GM21447 (cell line): Measurements from ENCODE around the gene GPD1.

ENCODE experiments used
- ATAC-seq: cut with Tn5 transposase; IDR thresholded peaks from one replicate; pipeline ENCODE4 v1.9.1; 2021; ENCODE audit not compliant: unreplicated experiment

The GPD1 gene

GRCh38 chr12:50103767-50104321 lies at the start of gene GPD1:
Gene GPD1, plus strand, starts transcription at chr12:50104008. Its CDS starts 43 bp downstream, at chr12:50104051.
- ATAC-seq, result no peak

DNA sequence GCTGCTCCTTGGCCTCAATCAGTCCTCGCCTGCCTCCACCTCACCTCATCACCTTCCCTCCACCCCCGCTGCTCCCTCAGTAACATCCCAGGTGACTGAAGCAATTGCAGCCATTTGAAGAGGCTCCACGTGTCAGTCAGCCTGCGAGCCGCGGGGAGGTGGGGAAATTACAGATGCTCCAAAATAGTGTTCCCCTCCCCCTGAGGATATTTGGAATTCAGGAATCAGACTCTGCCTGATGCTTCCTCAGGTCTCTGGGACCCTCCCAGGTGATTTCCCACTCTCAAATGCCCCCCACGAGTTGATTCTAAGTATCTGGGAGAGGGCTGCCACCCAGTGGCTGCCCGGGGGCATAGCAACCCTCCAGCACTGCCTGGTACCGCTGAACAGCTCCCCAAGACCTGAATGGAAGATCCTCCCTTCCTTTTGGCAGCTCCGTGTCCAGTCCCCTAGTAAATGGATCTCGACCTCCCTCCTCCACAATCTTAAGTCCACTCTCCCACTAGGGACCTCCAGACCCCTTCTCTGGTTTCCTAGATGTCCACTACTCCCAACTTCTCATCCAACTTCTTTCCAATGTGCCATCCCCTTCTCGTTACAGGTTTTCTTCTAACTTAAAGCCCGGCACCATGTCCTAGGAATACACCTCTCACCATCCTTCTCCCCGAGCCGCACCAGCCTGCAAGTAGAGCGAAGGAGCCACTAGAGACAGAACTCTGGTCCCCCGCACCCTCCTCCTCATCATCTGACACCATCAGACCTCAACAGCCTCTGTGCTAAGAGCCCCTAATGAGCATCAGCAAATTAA lies 47.8 kb upstream of the GPD1 start:
- no peak for ATAC-seq

- ATAC-seq, result no peak
These were observed 47.2 kb upstream of the GPD1 start for GRCh38 chr12:50056639-50056976.

- no peak for ATAC-seq
These were observed 46.6 kb upstream of the GPD1 start, which contains the start of gene ASIC1 for GRCh38 chr12:50057000-50057841. Gene ASIC1, plus strand, starts transcription at chr12:50057596. Its CDS starts 1,171 bp downstream, at chr12:50058767.

- no peak for ATAC-seq
These were observed 45.7 kb upstream of the GPD1 start for GRCh38 chr12:50057896-50058670.

GRCh38 chr12:50058743-50059312 lies 45.0 kb upstream of the GPD1 start:
- no peak for ATAC-seq

DNA sequence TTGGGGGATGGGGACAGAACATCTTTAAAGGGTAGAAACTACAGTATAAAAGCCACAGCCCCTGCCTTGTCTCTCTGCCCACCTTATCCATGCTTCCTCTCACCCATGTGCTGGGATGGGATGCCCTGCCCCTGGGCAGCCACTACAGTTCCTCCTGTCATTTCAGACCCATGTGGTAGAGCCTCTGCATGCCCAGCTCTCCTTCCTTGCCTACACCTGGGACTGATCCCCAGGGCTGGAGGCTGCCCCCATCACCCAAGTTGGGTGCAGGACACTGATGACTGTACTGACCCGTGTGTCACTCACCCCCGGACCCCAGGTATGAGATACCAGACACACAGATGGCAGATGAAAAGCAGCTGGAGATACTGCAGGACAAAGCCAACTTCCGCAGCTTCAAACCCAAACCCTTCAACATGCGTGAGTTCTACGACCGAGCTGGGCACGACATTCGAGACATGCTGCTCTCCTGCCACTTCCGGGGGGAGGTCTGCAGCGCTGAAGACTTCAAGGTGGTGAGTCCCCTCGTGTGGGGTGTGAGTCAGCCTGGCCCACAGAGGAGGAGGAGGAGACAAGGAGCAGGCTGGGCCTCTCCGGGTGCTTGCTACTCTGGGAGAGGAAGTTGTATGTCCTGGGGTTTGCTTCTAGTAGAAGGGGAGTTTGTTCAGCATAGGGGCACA lies 44.2 kb upstream of the GPD1 start:
- no peak for ATAC-seq

DNA sequence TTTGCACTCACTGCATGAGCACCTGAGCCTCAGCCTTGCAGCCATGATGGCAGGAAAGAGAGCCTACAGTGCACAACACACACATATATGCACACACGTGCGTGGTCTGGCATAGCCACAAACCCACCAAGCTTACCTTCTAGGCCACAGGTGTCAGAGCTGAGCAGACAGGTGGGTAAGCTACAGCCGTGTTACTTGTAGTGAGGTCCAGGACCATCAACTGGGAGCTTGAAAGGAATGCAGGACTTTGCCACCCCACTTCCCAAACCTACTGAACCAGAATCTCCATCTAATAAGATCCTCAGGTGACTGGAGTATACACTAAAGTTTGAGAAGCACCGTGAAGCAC lies 43.7 kb upstream of the GPD1 start:
- ATAC-seq, result no peak

DNA sequence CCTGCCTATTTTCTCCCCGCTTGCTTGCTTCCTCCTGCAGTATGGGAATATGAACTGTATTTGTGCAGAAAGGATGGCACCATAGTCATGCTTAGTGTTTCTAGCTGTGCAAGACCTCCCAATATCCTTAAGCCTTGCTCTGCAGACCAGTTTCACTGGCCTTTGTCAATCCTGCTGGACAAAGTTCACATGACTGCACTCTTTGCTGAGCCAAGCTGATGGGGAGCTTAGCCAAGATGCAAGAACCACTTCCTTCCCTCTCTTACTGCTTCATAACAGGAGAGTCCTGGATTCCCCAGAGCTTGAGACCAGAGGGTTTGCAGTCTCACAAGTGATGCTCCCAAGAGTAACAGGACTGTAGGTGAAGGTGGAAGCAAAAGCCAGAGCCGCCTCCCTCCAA lies 42.6 kb upstream of the GPD1 start:
- ATAC-seq, result no peak

DNA sequence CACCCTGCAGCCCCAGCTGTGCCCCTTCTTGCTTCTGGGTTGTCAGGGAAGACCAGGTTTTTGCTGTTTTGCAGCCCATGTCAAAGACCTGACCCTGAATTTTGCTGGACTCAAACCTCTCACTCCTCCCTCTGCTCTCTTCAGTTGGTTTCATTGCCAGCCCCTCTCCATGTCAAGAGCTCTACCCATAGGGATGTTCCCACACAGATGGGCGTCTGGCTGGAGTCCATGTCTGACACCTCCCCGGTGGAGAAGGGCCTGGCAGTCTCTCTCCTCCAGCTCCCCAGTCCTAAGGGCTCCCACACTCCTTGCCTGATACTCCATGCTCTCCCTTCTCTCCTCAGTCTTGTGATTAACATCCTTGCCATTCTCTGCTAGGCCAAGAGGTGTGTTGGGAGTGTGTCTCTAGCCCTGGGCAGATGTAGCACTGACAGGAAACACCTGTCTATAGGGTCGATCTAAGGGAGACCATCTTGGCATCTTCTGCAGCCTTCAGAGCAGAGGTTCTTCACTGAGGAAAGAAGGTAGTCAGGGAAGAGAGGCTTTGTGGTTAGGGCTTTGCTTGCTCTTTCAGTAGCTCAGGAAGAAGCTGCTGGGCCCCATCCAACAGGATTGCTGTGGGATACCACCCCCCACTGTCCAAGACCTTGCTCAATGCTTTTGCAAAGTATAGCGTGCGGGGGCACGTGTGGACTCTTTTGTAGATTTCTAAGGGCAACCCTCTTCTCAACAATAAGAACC lies 41.7 kb upstream of the GPD1 start:
- ATAC-seq, result no peak

GRCh38 chr12:50062728-50063460 lies 40.9 kb upstream of the GPD1 start:
- no peak for ATAC-seq

DNA sequence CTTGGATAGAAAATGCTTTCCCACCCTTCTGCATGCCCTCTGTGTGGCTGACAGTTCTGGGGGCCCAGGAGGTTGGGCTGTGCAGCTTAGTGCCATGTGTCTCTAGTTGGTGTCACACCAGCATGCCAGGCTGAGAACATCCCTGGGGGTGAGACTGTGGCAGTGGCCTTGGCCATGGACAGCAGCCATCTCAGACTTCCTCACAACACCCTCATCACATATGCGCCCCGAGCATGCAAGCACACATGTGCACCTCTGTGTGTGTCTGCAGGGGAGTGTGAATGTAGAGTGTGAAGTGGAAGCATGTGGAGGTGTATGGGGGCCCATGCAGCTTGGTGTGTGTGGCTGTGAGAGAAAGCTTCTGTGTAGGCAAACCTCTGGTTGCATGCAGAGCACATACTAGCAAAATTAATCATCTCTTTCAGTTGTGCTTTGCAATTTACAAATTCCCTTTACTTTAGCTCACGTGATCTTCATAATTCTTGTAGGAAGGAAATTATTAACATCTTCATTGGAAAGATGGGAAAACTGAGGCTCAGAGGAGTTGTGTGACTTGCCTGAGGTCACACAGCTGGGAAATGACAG lies 38.0 kb upstream of the GPD1 start:
- ATAC-seq, result no peak

DNA sequence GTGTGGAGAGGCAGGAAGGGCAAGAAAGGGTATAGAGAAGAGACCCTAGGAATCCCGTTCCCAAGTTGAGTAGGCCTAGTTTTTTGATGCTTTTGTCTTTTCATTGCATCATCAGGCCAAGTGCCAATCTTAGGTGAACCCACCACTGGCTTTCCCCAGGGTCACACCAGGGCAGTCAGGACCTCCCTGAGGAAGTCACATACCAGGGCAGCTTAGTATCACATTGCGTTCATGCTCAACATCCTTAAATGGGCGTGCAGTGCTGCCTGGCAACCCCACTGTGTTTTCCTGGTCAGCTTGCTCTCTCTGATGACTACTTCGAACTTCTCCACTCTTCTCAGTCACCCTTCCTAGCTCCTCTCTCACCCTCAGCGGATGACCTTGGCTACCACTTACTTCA lies 37.4 kb upstream of the GPD1 start:
- no peak for ATAC-seq

GRCh38 chr12:50069069-50069468 lies 34.7 kb upstream of the GPD1 start:
- no peak for ATAC-seq

- ATAC-seq, result no peak
These were observed 34.3 kb upstream of the GPD1 start for GRCh38 chr12:50069539-50069938.

- ATAC-seq, result no peak
These were observed 33.3 kb upstream of the GPD1 start for GRCh38 chr12:50070314-50071060.

- no peak for ATAC-seq
These were observed 31.5 kb upstream of the GPD1 start for GRCh38 chr12:50072198-50072907.
